Measurements from ENCODE around the gene VSTM2B.

- no peak for TF ChIP-seq CTCF (conservative IDR thresholded peaks at IDR 0.05; ENCODE audit: low read length)
- no peak for TF ChIP-seq EZH2phosphoT487 (IDR thresholded peaks at IDR 0.05; ENCODE audit: borderline replicate concordance, low read depth, low read length)
Measured at GRCh38 chr19:29503140-29503758, 22.5 kb upstream of the VSTM2B start.

All from OCI-LY7 (cell line).